ENCODE results near the gene DNAJC22.
"Not testable (repeated sequence)": the region's sequence is repeated elsewhere in the genome, so short reads cannot be mapped to it uniquely, and the experiment has no call there.

DNAJC22 gene

GRCh38 chr12:49368240-49368600 lies 21.5 kb downstream of the DNAJC22 start:
- Mint-ChIP-seq H3K36me3 (peaks cover 9% of the 10 kb centered on the region), H3K4me1 (peaks cover 21% of the 10 kb centered on the region), H3K27ac (peak overlapping the region; percentile 97), H3K9me3 (no peaks in the 10 kb centered on the region), H3K4me3 (peak overlapping the region; percentile 72)
- no peak for ATAC-seq
- DNase-seq (ENCODE audit: low spot score in 2 of 2) = no peak

- DNase-seq (ENCODE audit: low spot score in 2 of 2) (no peak), ATAC-seq (no peak)
- H3K4me1 Mint-ChIP-seq = peaks cover 21% of the 10 kb centered on the region
- no peaks in the 10 kb centered on the region for H3K9me3 Mint-ChIP-seq
- H3K4me3 Mint-ChIP-seq = no peak overlapping the region
- H3K27ac Mint-ChIP-seq = peak overlapping the region; percentile 39
- peaks cover 9% of the 10 kb centered on the region for H3K36me3 Mint-ChIP-seq
Measured at GRCh38 chr12:49369411-49370145, 22.9 kb downstream of the DNAJC22 start.

GRCh38 chr12:49370539-49370938 lies 23.9 kb downstream of the DNAJC22 start:
- Mint-ChIP-seq H3K9me3 (no peaks in the 10 kb centered on the region), H3K36me3 (peaks cover 9% of the 10 kb centered on the region), H3K4me1 (peaks cover 27% of the 10 kb centered on the region), H3K4me3 (no peak overlapping the region), H3K27ac (no peak overlapping the region)
- DNase-seq (ENCODE audit: low spot score in 2 of 2) (no peak), ATAC-seq (no peak)

- Mint-ChIP-seq H3K4me3 (no peak overlapping the region), H3K9me3 (no peaks in the 10 kb centered on the region), H3K4me1 (peaks cover 15% of the 10 kb centered on the region), H3K36me3 (peaks cover 5% of the 10 kb centered on the region), H3K27ac (no peak overlapping the region)
- ATAC-seq (peak; percentile 72), DNase-seq (ENCODE audit: low spot score in 2 of 2) (no peak)
Measured at GRCh38 chr12:49375406-49375805, 28.7 kb downstream of the DNAJC22 start.

GRCh38 chr12:49377386-49377785 lies 30.7 kb downstream of the DNAJC22 start:
- Mint-ChIP-seq H3K4me1 (peaks cover 7% of the 10 kb centered on the region), H3K9me3 (no peaks in the 10 kb centered on the region), H3K36me3 (peaks cover 5% of the 10 kb centered on the region), H3K4me3 (no peak overlapping the region), H3K27ac (no peak overlapping the region)
- ATAC-seq (no peak), DNase-seq (ENCODE audit: low spot score in 2 of 2) (no peak)

GRCh38 chr12:49380184-49380583 lies 33.5 kb downstream of the DNAJC22 start:
- H3K4me1 Mint-ChIP-seq; H3K4me3 Mint-ChIP-seq; ATAC-seq; H3K36me3 Mint-ChIP-seq; H3K27ac Mint-ChIP-seq; H3K9me3 Mint-ChIP-seq; DNase-seq (ENCODE audit: low spot score in 2 of 2): not testable (repeated sequence)

GRCh38 chr12:49388682-49389386 lies 42.1 kb downstream of the DNAJC22 start:
- DNase-seq (ENCODE audit: low spot score in 2 of 2) (peak; percentile 33 to 68), ATAC-seq (peak; percentile 89)
- no peak overlapping the region for H3K27ac Mint-ChIP-seq
- peak overlapping the region; percentile 36 for H3K4me3 Mint-ChIP-seq
- H3K36me3 Mint-ChIP-seq = no peaks in the 10 kb centered on the region
- no peaks in the 10 kb centered on the region for H3K9me3 Mint-ChIP-seq
- H3K4me1 Mint-ChIP-seq = peaks cover 15% of the 10 kb centered on the region

GRCh38 chr12:49389387-49389703 lies 42.7 kb downstream of the DNAJC22 start:
- Mint-ChIP-seq H3K9me3 (no peaks in the 10 kb centered on the region), H3K4me1 (peaks cover 15% of the 10 kb centered on the region), H3K27ac (no peak overlapping the region), H3K36me3 (no peaks in the 10 kb centered on the region), H3K4me3 (peak overlapping the region; percentile 36)
- ATAC-seq (no peak), DNase-seq (ENCODE audit: low spot score in 2 of 2) (no peak)

GRCh38 chr12:49397000-49397399 lies 50.3 kb downstream of the DNAJC22 start:
- Mint-ChIP-seq H3K27ac (no peak overlapping the region), H3K36me3 (no peaks in the 10 kb centered on the region), H3K4me1 (no peaks in the 10 kb centered on the region), H3K4me3 (no peak overlapping the region), H3K9me3 (no peaks in the 10 kb centered on the region)
- ATAC-seq (no peak), DNase-seq (ENCODE audit: low spot score in 2 of 2) (no peak)

GRCh38 chr12:49400304-49400703 lies 53.6 kb downstream of the DNAJC22 start:
- ATAC-seq (no peak), DNase-seq (ENCODE audit: low spot score in 2 of 2) (no peak)
- Mint-ChIP-seq H3K36me3 (no peaks in the 10 kb centered on the region), H3K9me3 (no peaks in the 10 kb centered on the region), H3K27ac (no peak overlapping the region), H3K4me3 (no peak overlapping the region), H3K4me1 (peaks cover 6% of the 10 kb centered on the region)
